Peyer's patch (tissue), 4 donors: Measurements from ENCODE around the gene GPR26.

Experiments used
- CTCF ChIP-seq, 6 experiments: fragments of 450-650 bp in 4 of 6; fragments of 200-600 bp in 2 of 6; sonication (generic) in 1 of 6; IDR thresholded peaks; one replicate each; pipeline ENCODE4 v1.5.1; 2017 to 2019; ENCODE audit warnings: antibody characterized with exemption in 6 of 6, mild to moderate bottlenecking in 3 of 6, moderate library complexity in 1 of 6
- POLR2A ChIP-seq, 2 donors: fragments of 450-650 bp; IDR thresholded peaks; one replicate each; pipeline ENCODE4 v1.5.1; 2017; ENCODE audit warnings: antibody characterized with exemption in 2 of 2, mild to moderate bottlenecking in 2 of 2, moderate library complexity in 2 of 2

DNA sequence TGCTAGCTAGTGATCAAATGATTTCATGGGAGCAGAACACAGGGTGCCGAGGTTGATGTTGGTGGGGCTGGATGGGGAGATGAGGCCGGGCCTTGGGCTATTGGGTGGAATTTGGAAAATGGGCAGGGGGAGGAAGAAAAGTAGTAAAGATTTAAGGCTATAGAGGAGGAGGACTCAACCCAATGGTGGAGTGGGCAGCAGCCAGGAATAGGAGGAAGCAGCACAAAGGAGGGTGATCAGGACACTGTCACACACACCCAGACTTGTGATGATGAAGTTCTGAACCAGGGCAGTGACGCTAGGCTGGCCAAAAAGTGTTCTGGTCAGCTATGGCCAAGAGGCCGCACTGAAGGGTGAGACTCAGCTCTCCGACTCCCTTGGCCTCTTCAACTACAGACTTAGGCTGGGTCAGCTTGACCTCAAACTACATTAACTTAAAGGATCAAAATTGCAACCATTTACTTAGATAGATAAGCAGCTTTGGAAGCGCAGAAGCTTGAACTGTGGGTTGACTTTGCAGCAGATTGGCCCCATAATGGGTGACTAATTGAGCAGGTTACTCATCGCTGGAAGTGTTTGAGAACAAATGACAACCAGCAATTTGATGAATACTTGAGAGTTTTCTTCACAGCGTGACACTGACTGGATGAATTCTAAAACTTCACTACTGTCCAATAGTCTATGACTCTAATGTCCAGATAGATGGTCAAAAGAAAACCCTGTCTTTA, 29.4 kb upstream of the GPR26 start:
- no peak for TF ChIP-seq CTCF (IDR thresholded peaks at IDR 0.05)
- no peak for TF ChIP-seq POLR2A (IDR thresholded peaks at IDR 0.05)
